GM12878 (cell line): Measurements from ENCODE around the gene FAM162A. TPM values are rescaled to one million over a fixed set of nuclear protein-coding genes. Genes with fewer than 3 reads are reported as not detected.

Experiments
- ATAC-seq: fragments of 200-7000 bp; cut with Tn5 transposase; 3 replicates; pipeline ENCODE4 v1.9.1; 2020; ENCODE audit warnings: mild to moderate bottlenecking, moderate library complexity
- BruUV-seq: library from RNA; stranded (reverse); fragments of 400-500 nt; replicated peaks from 2 replicates; lab custom pipeline; 2021; lab: Mats Ljungman, UMichigan
- CTCF ChIA-PET: fragments of 300-600 bp; sonication (Branson Sonifier 250); formaldehyde crosslinking; extraction: SDS; loops from one replicate; lab custom pipeline; 2021; ENCODE audit warnings: inconsistent platforms; lab: Yijun Ruan, JAX
- POLR2A ChIA-PET: fragments of 350-600 bp; formaldehyde crosslinking; extraction: SDS; loops from one replicate; lab custom pipeline; 2021; ENCODE audit warnings: inconsistent platforms; lab: Charles Lee
- RAD21 ChIA-PET: fragments of 300-600 bp; sonication (Branson Sonifier 250); formaldehyde crosslinking; loops from one replicate; lab custom pipeline; 2023; ENCODE audit warnings: antibody characterized with exemption; ENCODE audit not compliant: unreplicated experiment; lab: Charles Lee
- SMC1A ChIA-PET: fragments of 300-600 bp; sonication (Branson Sonifier 250); formaldehyde crosslinking; loops from one replicate; lab custom pipeline; 2023; ENCODE audit not compliant: unreplicated experiment, uncharacterized antibody; lab: Charles Lee
- DNase-seq: peaks from one replicate; pipeline ENCODE4 v3.0.0-alpha.2; 2011; ENCODE audit warnings: low read depth, low spot score
- FAIRE-seq: peaks from 3 replicates; lab custom pipeline; 2011; peaks lifted over from hg19 to GRCh38; lab: Jason Lieb, UNC
- H2AFZ ChIP-seq: 2 replicates; pipeline ENCODE4 v1.6.0; 2011; ENCODE audit warnings: low read depth, low read length, control low read depth; ENCODE audit not compliant: control insufficient read depth
- H3K27ac ChIP-seq: 2 replicates; pipeline ENCODE4 v1.5.1; 2011; ENCODE audit warnings: control low read depth; ENCODE audit not compliant: control insufficient read depth, insufficient read depth
- H3K27me3 ChIP-seq, 2 experiments: replicated peaks in 1 of 2; 2 replicates each; pipeline versions ENCODE4 v1.6.0 to v1.6.1; 2011; ENCODE audit warnings: low read length in 1 of 2; ENCODE audit not compliant: control insufficient read depth in 2 of 2, insufficient read depth in 2 of 2
- H3K36me3 ChIP-seq, 2 experiments: 2 replicates each; pipeline ENCODE4 v1.5.1; 2011; ENCODE audit warnings: low read length in 1 of 2; ENCODE audit not compliant: control insufficient read depth in 2 of 2, insufficient read depth in 2 of 2
- H3K4me1 ChIP-seq: 2 replicates; pipeline ENCODE4 v1.6.1; 2011; ENCODE audit warnings: mild to moderate bottlenecking, low read length, moderate library complexity, mixed read lengths; ENCODE audit not compliant: control insufficient read depth, insufficient read depth
- H3K4me2 ChIP-seq: 2 replicates; pipeline ENCODE4 v1.6.0; 2011; ENCODE audit warnings: control low read depth; ENCODE audit not compliant: control insufficient read depth, insufficient read depth
- H3K4me3 ChIP-seq: fragments of 200-600 bp; sonication (generic); 2 replicates; pipeline ENCODE4 v1.5.1; 2016
- H3K79me2 ChIP-seq: 2 replicates; pipeline ENCODE4 v1.6.0; 2011; ENCODE audit warnings: low read length; ENCODE audit not compliant: control insufficient read depth, insufficient read depth
- H3K9ac ChIP-seq: 2 replicates; pipeline ENCODE4 v1.8.0; 2011; ENCODE audit warnings: low read length, control low read depth, mixed read lengths; ENCODE audit not compliant: control insufficient read depth, insufficient read depth
- H3K9me3 ChIP-seq: replicated peaks from 3 replicates; pipeline ENCODE4 v1.5.1; 2011; ENCODE audit warnings: mild to moderate bottlenecking, low read length; ENCODE audit not compliant: control insufficient read depth, insufficient read depth
- H4K20me1 ChIP-seq: 2 replicates; pipeline ENCODE4 v1.6.0; 2011; ENCODE audit not compliant: control insufficient read depth, insufficient read depth
- BCL3 ChIP-seq: IDR thresholded peaks from 2 replicates; pipeline ENCODE4 v1.6.1; 2011; ENCODE audit warnings: borderline replicate concordance, low read depth, mild to moderate bottlenecking, moderate library complexity, low read length; ENCODE audit not compliant: insufficient read depth, poor library complexity, severe bottlenecking
- BRCA1 ChIP-seq: IDR thresholded peaks from 2 replicates; pipeline ENCODE4 v1.6.1; 2011; ENCODE audit warnings: low read depth, low read length, improper control_type of control experiment
- CHD4 ChIP-seq: fragments of 200-600 bp; sonication (generic); IDR thresholded peaks from 2 replicates; pipeline ENCODE4 v1.6.1; 2016; ENCODE audit warnings: mild to moderate bottlenecking
- HCFC1 ChIP-seq: fragments of 150-350 bp; IDR thresholded peaks from 2 replicates; pipeline ENCODE4 v1.6.1; 2014; ENCODE audit warnings: low read length
- MXI1 ChIP-seq: fragments of 150-350 bp; IDR thresholded peaks from 2 replicates; pipeline ENCODE4 v1.6.1; 2011; ENCODE audit warnings: low read depth, mild to moderate bottlenecking, inconsistent platforms, low read length, improper control_type of control experiment
- PKNOX1 ChIP-seq: fragments of 450-650 bp; IDR thresholded peaks from 2 replicates; pipeline ENCODE4 v1.6.1; 2016; ENCODE audit warnings: mild to moderate bottlenecking
- PML ChIP-seq: IDR thresholded peaks from 2 replicates; pipeline ENCODE4 v1.6.1; 2012; ENCODE audit warnings: low read length, inconsistent platforms
- RB1 ChIP-seq: fragments of 450-650 bp; formaldehyde crosslinking; IDR thresholded peaks from 2 replicates; pipeline ENCODE4 v1.6.1; 2017; ENCODE audit warnings: mild to moderate bottlenecking, borderline replicate concordance
- RUNX3 ChIP-seq: IDR thresholded peaks from 2 replicates; pipeline ENCODE4 v1.6.1; 2012; ENCODE audit warnings: low read length, inconsistent platforms
- SUPT20H ChIP-seq: IDR thresholded peaks from 2 replicates; pipeline ENCODE4 v1.6.1; 2011; ENCODE audit warnings: low read depth, mild to moderate bottlenecking, low read length, moderate library complexity, borderline replicate concordance; ENCODE audit not compliant: control insufficient read depth
- ZNF687 ChIP-seq: fragments of 450-650 bp; IDR thresholded peaks from 2 replicates; pipeline ENCODE4 v1.6.1; 2017; ENCODE audit warnings: mild to moderate bottlenecking, moderate library complexity
- WGBS: methylation state at CpG from one replicate; pipeline ENCODE4 v1.1.6; 2016; ENCODE audit warnings: low lambda C conversion rate; ENCODE audit not compliant: insufficient replicate concordance, insufficient coverage; ENCODE audit errors: missing lambda C conversion rate; 5-methylcytosine and 5-hydroxymethylcytosine counted together
- in situ Hi-C: fragments of 300-500 bp; cut with MboI; formaldehyde crosslinking; loops from 9 replicates; pipeline ENCODE4 v1.14.3; 2018; ENCODE audit warnings: mixed read lengths
- intact Hi-C: fragments of 100-400 bp; cut with micrococcal nuclease; formaldehyde crosslinking; loops from one replicate; pipeline ENCODE4 v1.14.2; 2022; ENCODE audit not compliant: unreplicated experiment
- polyA plus RNA-seq, 11 experiments: library from polyadenylated mRNA; depleted of rRNA in 4 of 11; unstranded in 6 of 11; stranded (reverse) in 5 of 11; fragments of >200 nt; fragmentation: Nextera tagmentation in 4 of 11; fragmentation: Illumina TruSeq in 1 of 11; extraction: Ambion mirVana in 4 of 11; extraction: Trizol in 1 of 11; gene quantifications; 1 replicate in 1 of 11; 2 replicates in 10 of 11; pipeline versions ENCODE4 v1.2.1 to v1.2.3, GENCODE V29; 2011 to 2016; ENCODE audit warnings: inconsistent platforms in 2 of 11, missing spikeins in 2 of 11, low read depth in 1 of 11
- total RNA-seq, 4 experiments: library from RNA; depleted of rRNA in 3 of 4; stranded (reverse); fragments of >200 nt in 3 of 4; fragmentation: Illumina TruSeq in 1 of 4; extraction: Trizol in 1 of 4; gene quantifications; 2 replicates each; pipeline versions ENCODE4 v1.2.1 to v1.2.3, GENCODE V29; 2013 to 2021

FAM162A gene
- total and polyA plus RNA-seq, 10 of the 15 experiments (the other 5 are each of a cell fraction or from before 2014, with no cell fraction given): 59.2 to 346 (median 149) TPM

- TF ChIP-seq BCL3: no peak
- TF ChIP-seq, all 136 proteins: peak for 0
These were observed 25.3 kb upstream of the FAM162A start (continued) for GRCh38 chr3:122358703-122359032.

GRCh38 chr3:122362026-122362425 is 22.0 kb upstream of the FAM162A start:
- Histone ChIP-seq H3K9me3 (no peaks in the 10 kb centered on the region), H3K9ac (no peak overlapping the region), H4K20me1 (no peaks in the 10 kb centered on the region), H3K36me3 (peaks cover 4 to 14% of the 10 kb centered on the region in 2 experiments), H3K4me2 (no peak overlapping the region), H3K79me2 (no peaks in the 10 kb centered on the region), H3K4me1 (no peaks in the 10 kb centered on the region), H2AFZ (no peak overlapping the region), H3K4me3 (no peak overlapping the region), H3K27ac (no peak overlapping the region), H3K27me3 (no peaks in the 10 kb centered on the region)
- no peak for FAIRE-seq
- no peak for DNase-seq
- ChIA-PET RAD21 (interaction anchor here (0.9 to 1.8 kb wide), 4 partner anchors 48 to 261 kb away, joined by 3 to 4 read pairs (median 3); no protein-coding TSS in a partner anchor), POLR2A (interaction anchor here (0.6 to 1.5 kb wide), 5 partner anchors 8 to 96 kb away, joined by 3 to 6 read pairs (median 3); no protein-coding TSS in a partner anchor), SMC1A (interaction anchor here (0.6 to 5.6 kb wide), 10 partner anchors 9 to 62 kb away, joined by 3 to 50 read pairs (median 6); partner anchors contain the start of genes FAM162A and MIX23), CTCF (interaction anchor here (0.7 to 4.3 kb wide), 7 partner anchors 9 to 62 kb away, joined by 3 to 52 read pairs (median 4); partner anchors contain the start of gene MIX23)
- intact Hi-C loops (no loop called here), in situ Hi-C loops (no loop called here)
- no peak for TF ChIP-seq PKNOX1
- no peak for TF ChIP-seq BRCA1
- TF ChIP-seq MXI1: no peak
- no peak for TF ChIP-seq RB1
- no peak for TF ChIP-seq PML
- TF ChIP-seq HCFC1: no peak
- TF ChIP-seq RUNX3: no peak
- TF ChIP-seq SUPT20H: no peak
- TF ChIP-seq ZNF687: no peak
- no peak for TF ChIP-seq CHD4
- 97% methylated on average over 2 of the region's 2 CpGs for WGBS
- BruUV-seq: no TSS peak
- no peak for ATAC-seq
